A673 (cell line): ENCODE measurements around the gene ZNF322. TPM values are rescaled to one million over a fixed set of nuclear protein-coding genes. Genes with fewer than 3 reads are reported as not detected.

ENCODE experiments used
- BruUV-seq: library from RNA; stranded (reverse); fragments of 400-500 nt; replicated peaks from 2 replicates; lab custom pipeline; 2021; lab: Mats Ljungman, UMichigan
- CTCF ChIA-PET: fragments of 300-600 bp; sonication (Branson Sonifier 250); formaldehyde crosslinking; loops from one replicate; lab custom pipeline; 2022; ENCODE audit warnings: antibody characterized with exemption; lab: Charles Lee
- POLR2A ChIA-PET: fragments of 300-600 bp; sonication (Branson Sonifier 250); formaldehyde crosslinking; loops from one replicate; lab custom pipeline; 2022; ENCODE audit warnings: antibody characterized with exemption; ENCODE audit not compliant: low non-redundant PET; lab: Charles Lee
- DNase-seq: peaks from one replicate; pipeline ENCODE4 v3.0.0-alpha.2; 2015; ENCODE audit warnings: low spot score
- H3K27ac ChIP-seq: fragments of 200-600 bp; sonication (generic); 2 replicates; pipeline ENCODE4 v1.5.1; 2016; ENCODE audit warnings: mixed run types, low read depth, mild to moderate bottlenecking, mixed read lengths, antibody characterized with exemption, low read length; ENCODE audit not compliant: poor library complexity, severe bottlenecking
- H3K27me3 ChIP-seq: fragments of 200-600 bp; sonication (generic); replicated peaks from 2 replicates; pipeline ENCODE4 v1.6.1; 2017; ENCODE audit warnings: mixed run types, low read depth, mild to moderate bottlenecking, mixed read lengths, antibody characterized with exemption, low read length; ENCODE audit not compliant: insufficient read depth, poor library complexity
- H3K36me3 ChIP-seq: fragments of 200-600 bp; sonication (generic); 2 replicates; pipeline ENCODE4 v1.6.1; 2016; ENCODE audit warnings: mixed run types, mild to moderate bottlenecking, mixed read lengths, antibody characterized with exemption, low read length; ENCODE audit not compliant: insufficient read depth, poor library complexity, severe bottlenecking
- H3K4me1 ChIP-seq: fragments of 200-600 bp; sonication (generic); 2 replicates; pipeline ENCODE4 v1.6.1; 2017; ENCODE audit warnings: mixed run types, mild to moderate bottlenecking, mixed read lengths, antibody characterized with exemption, low read length; ENCODE audit not compliant: insufficient read depth, poor library complexity, severe bottlenecking
- H3K4me3 ChIP-seq: fragments of 200-600 bp; sonication (generic); 2 replicates; pipeline ENCODE4 v1.5.1; 2016; ENCODE audit warnings: low read depth, mixed run types, mild to moderate bottlenecking, mixed read lengths, low read length; ENCODE audit not compliant: poor library complexity, severe bottlenecking
- H3K9me3 ChIP-seq: fragments of 200-600 bp; sonication (generic); 2 replicates; pipeline ENCODE4 v1.6.1; 2016; ENCODE audit warnings: mixed run types, low read depth, mild to moderate bottlenecking, mixed read lengths, antibody characterized with exemption, low read length; ENCODE audit not compliant: poor library complexity, severe bottlenecking
- CTCF ChIP-seq: fragments of 300-800, 200-600 bp; sonication (generic); conservative IDR thresholded peaks from 2 replicates; pipeline ENCODE4 v1.5.1; 2017; ENCODE audit warnings: low read depth, mild to moderate bottlenecking, antibody characterized with exemption, low read length, moderate library complexity, mixed read lengths
- EZH2 ChIP-seq: fragments of 200-600 bp; sonication (generic); IDR thresholded peaks from 2 replicates; pipeline ENCODE4 v1.6.1; 2017; ENCODE audit warnings: borderline replicate concordance, low read depth, mild to moderate bottlenecking, mixed read lengths, antibody characterized with exemption, low read length; ENCODE audit not compliant: poor library complexity, severe bottlenecking
- intact Hi-C: fragments of 100-400 bp; cut with micrococcal nuclease; formaldehyde crosslinking; loops from one replicate; pipeline ENCODE4 v1.10.0; 2022; ENCODE audit not compliant: unreplicated experiment
- total RNA-seq: library from RNA; stranded (reverse); gene quantifications from 2 replicates; pipeline ENCODE4 v1.2.3, GENCODE V29; 2021

Gene ZNF322
- total RNA-seq, 1 experiment from 2014 or later: 21.5 TPM

GRCh38 chr6:26657256-26657655 lies 2.3 kb downstream of the ZNF322 start:
- intact Hi-C loops: no loop called here
- DNase-seq: no peak
- H3K36me3 ChIP-seq: peaks cover 16% of the 10 kb centered on the region
- no TSS peak for BruUV-seq
- ChIA-PET CTCF (no interaction called here), POLR2A (no interaction called here)
- no peaks in the 10 kb centered on the region for H3K9me3 ChIP-seq
- H3K4me1 ChIP-seq: no peaks in the 10 kb centered on the region
- TF ChIP-seq EZH2 (no peak), CTCF (no peak)
- H3K27me3 ChIP-seq: peaks cover 6% of the 10 kb centered on the region
- no peak overlapping the region for H3K27ac ChIP-seq
- H3K4me3 ChIP-seq: no peak overlapping the region

- no peak overlapping the region for H3K27ac ChIP-seq
- no peaks in the 10 kb centered on the region for H3K4me1 ChIP-seq
- H3K36me3 ChIP-seq: peaks cover 16% of the 10 kb centered on the region
- ChIA-PET CTCF (no interaction called here), POLR2A (no interaction called here)
- no peak overlapping the region for H3K4me3 ChIP-seq
- H3K9me3 ChIP-seq: peaks cover 6% of the 10 kb centered on the region
- intact Hi-C loops: no loop called here
- no peak for DNase-seq
- no peaks in the 10 kb centered on the region for H3K27me3 ChIP-seq
- TF ChIP-seq EZH2: no peak
- no peak for TF ChIP-seq CTCF
- no TSS peak for BruUV-seq
Observed at GRCh38 chr6:26653007-26653406, 6.5 kb downstream of the ZNF322 start.

GRCh38 chr6:26651133-26651781 lies 8.3 kb downstream of the ZNF322 start:
- no peak for TF ChIP-seq EZH2
- TF ChIP-seq CTCF: no peak
- ChIA-PET POLR2A (no interaction called here), CTCF (no interaction called here)
- H3K4me1 ChIP-seq: no peaks in the 10 kb centered on the region
- no peaks in the 10 kb centered on the region for H3K27me3 ChIP-seq
- intact Hi-C loops: no loop called here
- no peak overlapping the region for H3K27ac ChIP-seq
- peaks cover 13% of the 10 kb centered on the region for H3K36me3 ChIP-seq
- no TSS peak for BruUV-seq
- H3K4me3 ChIP-seq: no peak overlapping the region
- peaks cover 6% of the 10 kb centered on the region for H3K9me3 ChIP-seq
- no peak for DNase-seq
